Heart right ventricle (tissue), 16 donors: ENCODE data around the gene UCN2. TPM values are rescaled to one million over a fixed set of nuclear protein-coding genes. Genes with fewer than 3 reads are reported as not detected.
A peak's percentile ranks its signal among the peaks of the same experiment; 100 is the strongest.

ENCODE experiments used
- ATAC-seq, 8 donors: fragments of 200-7000 bp; cut with Tn5 transposase; one replicate each; pipeline ENCODE4 v1.9.1; 2020; ENCODE audit warnings: mild to moderate bottlenecking in 8 of 8, moderate library complexity in 8 of 8, moderate number of reproducible peaks in 1 of 8
- DNase-seq, 2 donors: peaks; one replicate each; pipeline ENCODE4 v3.0.0-alpha.2; 2020
- H3K27ac ChIP-seq, 10 donors: fragments of 200-600 bp; sonication (generic) in 2 of 10; one replicate each; pipeline versions ENCODE4 v1.5.0 to v1.8.0; 2020 to 2022; ENCODE audit warnings: mild to moderate bottlenecking in 3 of 10
- H3K27me3 ChIP-seq, 7 donors: fragments of 200-600 bp; one replicate each; pipeline ENCODE4 v1.8.0; 2021 to 2022; ENCODE audit warnings: mild to moderate bottlenecking in 2 of 7
- H3K36me3 ChIP-seq, 9 donors: fragments of 200-600 bp; sonication (generic) in 1 of 9; one replicate each; pipeline versions ENCODE4 v1.5.0 to v1.8.0; 2020 to 2022; ENCODE audit warnings: mild to moderate bottlenecking in 2 of 9
- H3K4me1 ChIP-seq, 9 donors: fragments of 200-600 bp; sonication (generic) in 1 of 9; one replicate each; pipeline versions ENCODE4 v1.5.0 to v1.8.0; 2020 to 2022; ENCODE audit warnings: mild to moderate bottlenecking in 4 of 9
- H3K4me3 ChIP-seq, 10 donors: fragments of 200-600 bp; sonication (generic) in 2 of 10; one replicate each; pipeline versions ENCODE4 v1.5.0 to v1.8.0; 2020 to 2022; ENCODE audit warnings: mild to moderate bottlenecking in 7 of 10, moderate library complexity in 2 of 10
- H3K9me3 ChIP-seq, 11 donors: fragments of 200-600 bp in 10 of 11; sonication (generic) in 2 of 11; one replicate each; pipeline versions ENCODE4 v1.5.0 to v1.8.0; 2013 to 2022; ENCODE audit warnings: mild to moderate bottlenecking in 2 of 11, control low read depth in 1 of 11, moderate library complexity in 1 of 11
- CTCF ChIP-seq, 9 donors: fragments of 200-600 bp; sonication (generic) in 2 of 9; IDR thresholded peaks; one replicate each; pipeline versions ENCODE4 v1.5.0 to v1.8.0; 2021 to 2022; ENCODE audit warnings: antibody characterized with exemption in 9 of 9, mild to moderate bottlenecking in 5 of 9, moderate library complexity in 1 of 9
- WGBS, 2 donors: extraction: QIAGEN DNeasy Blood & Tissue Kit; methylation state at CpG; one replicate each; pipeline ENCODE4 v1.1.7; 2013; ENCODE audit warnings: inconsistent platforms in 1 of 2; 5-methylcytosine and 5-hydroxymethylcytosine counted together
- intact Hi-C, 10 donors: fragments of 100-400 bp; cut with DNase I; formaldehyde crosslinking; loops; one replicate each; pipeline versions ENCODE4 v1.11.1 to v1.14.2; 2022
- polyA plus RNA-seq, 2 donors: library from polyadenylated mRNA; stranded (reverse); fragments of 200-250 nt; gene quantifications; one replicate each; pipeline ENCODE4 v1.2.3, GENCODE V29; 2013
- total RNA-seq, 10 donors: library from RNA; stranded (reverse); fragmentation: NEBNext Ultra II Directional in 3 of 10; extraction: Animal tissue kit (Norgen Biotek cat#: 25700) in 3 of 10; gene quantifications; one replicate each; pipeline versions ENCODE4 v1.2.1 to v1.2.4, GENCODE V29; 2021 to 2023
- donor health status: Arrhythmogenic right ventricular cardiomyopathy.
- donor health status: ischemic (EF 13 %, LVEDD 7.1; RV severe dilation, severe dysfunction).
- donor health status: healthy with polysubstance abuse.
- donor health status: DM: no; HTN: yes; CAD: no.
- donor health status: DM: no; HTN: no; CAD: no.
- donor health status: ischemic (EF 25% LVEDD 6.9; RV normal size, moderate dysfunction).
- donor health status: ischemic (EF 25% LVEDD 5.7; RV mildly dilated, moderate dysfunction).
- donor health status: healthy.
- donor health status: DM: yes; HTN: yes; CAD: no.
- donor health status: Ischemic cardiomyopathy.
- donor health status: ischemic (EF 35%, LVEDD 5.7; RV mildly dilated, moderate dysfunction).
- donor health status: nonischemic (EF 11% LVEDD 7.7; RV severe dilation, severe dysfunction).
- donor health status: DM: yes; HTN: yes; CAD: no.
- donor health status: PGD.
- donor health status: ischemic (EF 29% LVEDD 5.4; RV normal size, mild dysfunction).
- donor health status: nonischemic (EF 23%, LVEDD 6.1; RV moderate dilation, normal function).

The UCN2 gene
- total and polyA plus RNA-seq, 12 donors, result 0.06 to 0.77 (median 0.21) TPM; not detected in 6

DNA sequence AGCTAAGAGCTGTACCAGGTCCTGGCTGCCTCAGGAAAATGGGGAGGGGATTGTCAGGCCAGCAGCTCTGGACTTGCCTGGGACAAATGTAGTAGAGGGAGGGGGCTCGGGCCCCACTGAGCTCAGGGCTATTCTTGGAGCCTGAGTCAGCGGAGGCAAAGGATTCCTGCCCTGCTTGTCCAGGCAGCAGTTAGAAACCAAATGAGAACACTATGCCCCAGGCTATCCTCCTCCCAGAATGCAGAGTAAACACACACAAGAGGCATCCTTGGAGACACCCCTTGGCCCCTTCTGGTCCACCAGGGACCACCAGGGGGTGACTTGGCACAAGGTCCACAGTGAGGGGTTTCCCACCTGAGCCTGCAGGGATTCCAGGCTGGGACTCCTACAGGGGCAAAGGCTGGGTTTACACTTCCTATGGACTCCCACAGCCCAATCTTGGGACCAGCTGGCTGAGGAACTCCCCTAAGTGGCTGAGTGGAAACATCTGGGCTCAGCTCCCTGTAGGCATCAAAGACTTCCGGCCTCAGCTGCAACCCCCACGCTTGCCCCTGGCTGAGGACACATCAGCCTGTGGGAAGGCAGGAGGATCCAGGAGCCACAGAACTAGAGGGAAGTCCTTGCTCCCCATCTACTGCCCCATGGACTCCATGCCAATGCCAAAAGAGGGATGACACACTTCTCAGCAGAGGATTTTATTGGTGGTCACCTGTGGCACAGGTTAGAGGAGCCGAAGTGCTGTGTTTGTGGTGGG is 34.9 kb upstream of the UCN2 start:
- TF ChIP-seq CTCF (IDR thresholded peaks at IDR 0.05), result no peak
- intact Hi-C loops, result loop anchor here in 1 of 10 donors (5.0 kb wide), 1 partner anchor 131 kb away; a partner anchor contains a TSS
- 21 to 34% methylated on average over 5 of the region's 5 CpGs for WGBS, 2 donors
- Histone ChIP-seq H3K4me3 (no peak overlapping the region), H3K9me3 (no peaks in the 10 kb centered on the region), H3K27me3 (peaks cover 0 to 26% (median 0%) of the 10 kb centered on the region in 7 donors), H3K4me1 (peaks cover 38 to 92% (median 73%) of the 10 kb centered on the region in 9 donors), H3K27ac (peak overlapping the region; percentile 77 to 93 (median 86)), H3K36me3 (peaks cover 15 to 61% (median 36%) of the 10 kb centered on the region in 9 donors)
- DNase-seq, result peak; percentile 50 to 77
- ATAC-seq, result peak; percentile 70 to 89 (median 79)

GRCh38 chr3:48597408-48597800 is 33.8 kb upstream of the UCN2 start:
- Histone ChIP-seq H3K9me3 (no peaks in the 10 kb centered on the region), H3K4me3 (no peak overlapping the region), H3K36me3 (peaks cover 12 to 50% (median 25%) of the 10 kb centered on the region in 9 donors), H3K27me3 (peaks cover 0 to 28% (median 0%) of the 10 kb centered on the region in 7 donors), H3K4me1 (peaks cover 38 to 85% (median 70%) of the 10 kb centered on the region in 9 donors), H3K27ac (peak overlapping the region; percentile 77 to 93 (median 86))
- no peak for DNase-seq
- WGBS, 2 donors, result 63 to 65% methylated on average over 6 of the region's 6 CpGs
- no peak for TF ChIP-seq CTCF (IDR thresholded peaks at IDR 0.05)
- intact Hi-C loops, result loop anchor here in 1 of 10 donors (5.0 kb wide), 1 partner anchor 130 kb away; a partner anchor contains a TSS
- ATAC-seq, result peak in 2 of 8 donors; percentile 6 to 9

GRCh38 chr3:48596676-48597407 is 33.3 kb upstream of the UCN2 start:
- Histone ChIP-seq H3K27me3 (peaks cover 0 to 28% (median 0%) of the 10 kb centered on the region in 7 donors), H3K27ac (peak overlapping the region; percentile 77 to 93 (median 86)), H3K4me1 (peaks cover 38 to 79% (median 70%) of the 10 kb centered on the region in 9 donors), H3K4me3 (no peak overlapping the region), H3K9me3 (no peaks in the 10 kb centered on the region), H3K36me3 (peaks cover 12 to 45% (median 23%) of the 10 kb centered on the region in 9 donors)
- no peak for TF ChIP-seq CTCF (IDR thresholded peaks at IDR 0.05)
- DNase-seq (no peak), ATAC-seq (peak in 1 of 8 donors; percentile 0)
- 69 to 74% methylated on average over 8 of the region's 8 CpGs for WGBS, 2 donors
- intact Hi-C loops, result loop anchor here in 1 of 10 donors (5.0 kb wide), 1 partner anchor 130 kb away; a partner anchor contains a TSS

DNA sequence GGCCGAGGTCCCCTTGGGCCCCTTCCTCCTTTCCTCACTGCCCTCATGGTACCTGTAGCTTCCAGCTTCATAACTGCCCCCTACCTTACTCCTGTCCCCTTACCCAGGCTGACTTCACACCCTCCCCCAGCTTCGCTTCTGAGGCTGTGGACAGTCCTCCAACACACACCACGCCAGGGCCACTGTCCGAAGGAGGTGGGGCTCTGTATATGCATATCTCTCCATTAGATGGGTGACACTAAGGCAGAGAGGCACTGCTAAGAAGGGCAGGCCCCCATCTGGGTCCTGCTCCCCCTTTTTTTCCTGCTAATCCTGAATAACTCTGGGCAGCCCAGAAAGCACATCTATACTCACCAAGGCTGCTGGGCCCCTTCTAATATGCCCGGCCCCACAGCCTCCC is 32.6 kb upstream of the UCN2 start:
- Histone ChIP-seq H3K4me3 (no peak overlapping the region), H3K27ac (peak overlapping the region in 9 of 10 donors; percentile 21 to 93 (median 86)), H3K27me3 (peaks cover 0 to 28% (median 0%) of the 10 kb centered on the region in 7 donors), H3K36me3 (peaks cover 8 to 38% (median 22%) of the 10 kb centered on the region in 9 donors), H3K4me1 (peaks cover 37 to 72% (median 67%) of the 10 kb centered on the region in 9 donors), H3K9me3 (no peaks in the 10 kb centered on the region)
- intact Hi-C loops, result loop anchor here in 1 of 10 donors (5.0 kb wide), 1 partner anchor 129 kb away; a partner anchor contains a TSS
- no peak for TF ChIP-seq CTCF (IDR thresholded peaks at IDR 0.05)
- WGBS, 2 donors, result 72% methylated on average over 5 of the region's 5 CpGs
- no peak for ATAC-seq
- no peak for DNase-seq
